Activated CD8-positive, alpha-beta memory T cell treated with anti-CD3 and anti-CD28 coated beads, Interleukin-2, amount 50 U/mL, for 24 hours (primary cell): Measurements from ENCODE around the gene P2RY2.

Experiments
- DNase-seq: peaks from one replicate; pipeline ENCODE4 v3.0.0-alpha.2; 2020; ENCODE audit errors: extremely low read depth

P2RY2 gene

DNA sequence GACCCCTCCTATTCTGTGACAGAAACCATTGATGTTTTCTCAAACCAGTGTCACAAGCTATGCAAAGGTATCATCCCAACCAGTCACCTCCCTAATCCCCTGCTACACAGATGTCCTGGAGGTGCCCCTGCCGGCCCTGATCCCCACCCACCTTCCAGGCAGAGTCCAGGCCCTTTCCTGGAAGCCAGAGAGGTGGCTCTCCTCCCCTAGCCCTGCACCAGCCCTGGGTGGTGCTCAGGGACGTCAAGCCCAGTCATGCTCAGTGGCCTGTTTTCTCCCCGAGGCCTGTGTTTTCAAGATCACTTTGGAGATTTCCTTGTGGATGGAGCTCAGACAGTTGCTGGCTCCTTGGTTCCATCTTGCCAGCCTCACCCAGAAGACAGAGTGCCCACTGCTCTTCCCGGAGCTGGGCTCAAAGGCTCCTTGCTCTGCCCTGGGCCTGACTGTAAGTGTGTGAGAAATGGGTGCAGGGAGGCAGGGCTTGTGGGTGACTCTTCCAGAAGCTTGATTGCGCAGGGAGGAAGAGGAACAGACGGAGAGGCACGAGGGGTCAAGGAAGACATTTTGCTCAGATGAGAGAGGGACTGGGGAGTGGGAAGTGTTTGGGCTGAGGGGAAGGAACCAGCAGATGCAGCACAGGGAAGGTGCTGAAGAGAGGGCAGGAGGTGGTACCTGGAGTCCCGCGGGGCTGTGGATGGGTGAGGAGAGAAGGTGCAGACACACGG lies 65.4 kb downstream of the P2RY2 start:
- no peak for DNase-seq

GRCh38 chr11:73284106-73284505 lies 66.0 kb downstream of the P2RY2 start:
- DNase-seq = no peak

GRCh38 chr11:73285721-73286120 lies 67.6 kb downstream of the P2RY2 start:
- DNase-seq = no peak
